Neural progenitor cell (in vitro differentiated cells): ENCODE results near the gene AOC2.

Experiments used
- EZH2 ChIP-seq: fragments of 200-600 bp; sonication (generic); IDR thresholded peaks from 2 replicates; pipeline ENCODE4 v1.6.1; 2017; ENCODE audit warnings: antibody characterized with exemption, mild to moderate bottlenecking, moderate library complexity
- TF ChIP-seq, protein P1 (sequence below): fragments of 200-600 bp; sonication (generic); IDR thresholded peaks from 2 replicates; pipeline ENCODE4 v1.5.1; 2017; ENCODE audit warnings: antibody characterized with exemption, mild to moderate bottlenecking

DNA sequence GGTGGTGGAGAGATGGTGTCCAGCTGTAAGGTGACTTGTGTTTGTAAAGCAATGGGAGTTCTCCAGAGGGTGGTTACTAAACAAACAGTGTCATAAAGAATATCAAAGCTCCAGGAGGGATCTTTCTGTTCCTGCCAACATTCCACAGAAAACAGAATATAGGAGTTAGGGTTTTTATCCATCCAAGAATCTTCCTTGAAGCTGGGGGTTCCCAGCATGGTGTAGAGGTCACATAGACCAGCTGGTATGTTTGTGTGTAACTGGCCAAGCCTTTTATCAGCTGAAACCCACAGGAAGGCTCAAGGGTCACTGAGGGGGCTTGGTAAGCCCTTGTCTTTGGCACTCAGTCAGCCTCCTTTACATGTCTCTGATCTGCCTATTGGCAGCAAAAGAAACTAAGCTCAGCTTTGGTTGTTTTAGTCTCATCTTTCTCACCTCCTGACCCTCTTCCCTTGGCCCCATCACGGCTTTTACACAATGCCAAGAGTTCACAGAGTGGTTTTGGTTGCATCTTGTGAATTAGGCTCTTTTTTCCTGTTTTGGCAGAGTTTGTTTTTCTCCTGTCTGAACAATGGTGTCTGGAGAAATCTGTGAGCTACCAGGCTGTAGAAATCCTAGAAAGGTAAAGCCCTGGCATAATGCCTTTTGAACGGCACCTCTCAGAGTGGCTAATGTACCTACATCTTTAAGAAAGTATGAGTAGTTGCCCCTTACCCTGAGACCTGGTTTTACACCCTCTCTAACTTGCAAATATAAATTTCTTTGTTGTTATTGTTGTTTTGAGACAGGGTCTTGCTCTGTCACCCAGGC lies 41.1 kb upstream of the AOC2 start:
- TF ChIP-seq, protein P1, sequence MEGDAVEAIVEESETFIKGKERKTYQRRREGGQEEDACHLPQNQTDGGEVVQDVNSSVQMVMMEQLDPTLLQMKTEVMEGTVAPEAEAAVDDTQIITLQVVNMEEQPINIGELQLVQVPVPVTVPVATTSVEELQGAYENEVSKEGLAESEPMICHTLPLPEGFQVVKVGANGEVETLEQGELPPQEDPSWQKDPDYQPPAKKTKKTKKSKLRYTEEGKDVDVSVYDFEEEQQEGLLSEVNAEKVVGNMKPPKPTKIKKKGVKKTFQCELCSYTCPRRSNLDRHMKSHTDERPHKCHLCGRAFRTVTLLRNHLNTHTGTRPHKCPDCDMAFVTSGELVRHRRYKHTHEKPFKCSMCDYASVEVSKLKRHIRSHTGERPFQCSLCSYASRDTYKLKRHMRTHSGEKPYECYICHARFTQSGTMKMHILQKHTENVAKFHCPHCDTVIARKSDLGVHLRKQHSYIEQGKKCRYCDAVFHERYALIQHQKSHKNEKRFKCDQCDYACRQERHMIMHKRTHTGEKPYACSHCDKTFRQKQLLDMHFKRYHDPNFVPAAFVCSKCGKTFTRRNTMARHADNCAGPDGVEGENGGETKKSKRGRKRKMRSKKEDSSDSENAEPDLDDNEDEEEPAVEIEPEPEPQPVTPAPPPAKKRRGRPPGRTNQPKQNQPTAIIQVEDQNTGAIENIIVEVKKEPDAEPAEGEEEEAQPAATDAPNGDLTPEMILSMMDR: no peak
- no peak for TF ChIP-seq EZH2
